Smooth muscle cell (in vitro differentiated cells): Measurements from ENCODE around the gene CDK17. TPM values are rescaled to one million over a fixed set of nuclear protein-coding genes. Genes with fewer than 3 reads are reported as not detected.

ENCODE experiments used
- DNase-seq: peaks from one replicate; lab custom pipeline; 2025; ENCODE audit not compliant: unreplicated experiment; lab: John Stamatoyannopoulos, UW
- H2AFZ ChIP-seq: fragments of 200-600 bp; sonication (generic); 2 replicates; pipeline ENCODE4 v1.6.0; 2016; ENCODE audit warnings: antibody characterized with exemption, low read depth, mild to moderate bottlenecking
- H3F3A ChIP-seq: fragments of 200-600 bp; sonication (generic); 2 replicates; pipeline ENCODE4 v1.6.0; 2017; ENCODE audit warnings: antibody characterized with exemption, low read depth
- H3K27ac ChIP-seq: fragments of 200-600 bp; sonication (generic); 2 replicates; pipeline ENCODE4 v1.5.1; 2016; ENCODE audit warnings: low read depth, mild to moderate bottlenecking
- H3K27me3 ChIP-seq: fragments of 200-600 bp; sonication (generic); 2 replicates; pipeline ENCODE4 v1.6.1; 2016; ENCODE audit warnings: low read depth, mild to moderate bottlenecking
- H3K36me3 ChIP-seq: fragments of 200-600 bp; sonication (generic); 2 replicates; pipeline ENCODE4 v1.5.1; 2016; ENCODE audit warnings: low read depth
- H3K4me1 ChIP-seq: fragments of 200-600 bp; sonication (generic); 2 replicates; pipeline ENCODE4 v1.5.1; 2016; ENCODE audit warnings: low read depth
- H3K4me2 ChIP-seq: fragments of 200-600 bp; sonication (generic); 2 replicates; pipeline ENCODE4 v1.6.0; 2016; ENCODE audit warnings: mild to moderate bottlenecking
- H3K4me3 ChIP-seq: fragments of 200-600 bp; sonication (generic); 2 replicates; pipeline ENCODE4 v1.5.1; 2016; ENCODE audit warnings: mild to moderate bottlenecking
- H3K79me2 ChIP-seq: fragments of 200-600 bp; sonication (generic); 2 replicates; pipeline ENCODE4 v1.6.0; 2016; ENCODE audit warnings: low read depth, mild to moderate bottlenecking
- H3K9ac ChIP-seq: fragments of 200-600 bp; sonication (generic); 2 replicates; pipeline ENCODE4 v1.6.0; 2016; ENCODE audit warnings: low read depth
- H3K9me3 ChIP-seq: fragments of 200-600 bp; sonication (generic); replicated peaks from 2 replicates; pipeline ENCODE4 v1.5.1; 2016; ENCODE audit warnings: low read depth
- H4K20me1 ChIP-seq: fragments of 200-600 bp; sonication (generic); 2 replicates; pipeline ENCODE4 v1.6.0; 2016; ENCODE audit warnings: low read depth
- CTCF ChIP-seq: fragments of 200-600 bp; sonication (generic); IDR thresholded peaks from 2 replicates; pipeline ENCODE4 v1.5.1; 2017; ENCODE audit warnings: borderline replicate concordance, mild to moderate bottlenecking, antibody characterized with exemption; ENCODE audit not compliant: insufficient read depth, poor library complexity, severe bottlenecking
- WGBS: methylation state at CpG from one replicate; pipeline ENCODE4 v1.1.7; 2016; ENCODE audit warnings: low lambda C conversion rate; 5-methylcytosine and 5-hydroxymethylcytosine counted together
- polyA plus RNA-seq: library from polyadenylated mRNA; unstranded; fragments of >200 nt; fragmentation: Nextera tagmentation; extraction: Ambion mirVana; gene quantifications from 2 replicates; pipeline ENCODE4 v1.2.1, GENCODE V29; 2016
- total RNA-seq: library from RNA; depleted of rRNA; stranded (reverse); fragments of >200 nt; gene quantifications from 2 replicates; pipeline ENCODE4 v1.2.3, GENCODE V29; 2014

The CDK17 gene
- total and polyA plus RNA-seq, 2 experiments from 2014 or later, result 16.0 to 49.8 TPM

GRCh38 chr12:96334502-96334901, 65.7 kb downstream of the CDK17 start:
- 82% methylated on average over 2 of the region's 2 CpGs for WGBS
- Histone ChIP-seq H3K4me1 (no peaks in the 10 kb centered on the region), H3K36me3 (peaks cover 6% of the 10 kb centered on the region), H3F3A (peaks cover 2% of the 10 kb centered on the region), H2AFZ (no peak overlapping the region), H3K4me2 (no peak overlapping the region), H3K9me3 (no peaks in the 10 kb centered on the region), H3K27ac (no peak overlapping the region), H3K27me3 (no peaks in the 10 kb centered on the region), H3K9ac (no peak overlapping the region), H4K20me1 (peaks cover 85% of the 10 kb centered on the region), H3K4me3 (no peak overlapping the region), H3K79me2 (peaks cover 88% of the 10 kb centered on the region)
- no peak for DNase-seq
- TF ChIP-seq CTCF, result no peak

GRCh38 chr12:96329545-96329944, 70.7 kb downstream of the CDK17 start:
- H3K27ac ChIP-seq, result no peak overlapping the region
- H3K27me3 ChIP-seq, result no peaks in the 10 kb centered on the region
- no peak overlapping the region for H2AFZ ChIP-seq
- 78% methylated on average over 3 of the region's 3 CpGs for WGBS
- no peaks in the 10 kb centered on the region for H3K9me3 ChIP-seq
- H3K9ac ChIP-seq, result no peak overlapping the region
- peaks cover 2% of the 10 kb centered on the region for H3F3A ChIP-seq
- no peak for TF ChIP-seq CTCF
- H3K4me2 ChIP-seq, result no peak overlapping the region
- H3K4me3 ChIP-seq, result no peak overlapping the region
- DNase-seq, result no peak
- H3K36me3 ChIP-seq, result no peaks in the 10 kb centered on the region
- peaks cover 65% of the 10 kb centered on the region for H3K79me2 ChIP-seq
- H3K4me1 ChIP-seq, result no peaks in the 10 kb centered on the region
- peaks cover 74% of the 10 kb centered on the region for H4K20me1 ChIP-seq

GRCh38 chr12:96329018-96329417, 71.2 kb downstream of the CDK17 start:
- DNase-seq, result no peak
- H3K9me3 ChIP-seq, result no peaks in the 10 kb centered on the region

More at GRCh38 chr12:96329018-96329417, 71.2 kb downstream of the CDK17 start:
- Histone ChIP-seq H3F3A (no peaks in the 10 kb centered on the region), H3K9ac (no peak overlapping the region), H4K20me1 (peaks cover 73% of the 10 kb centered on the region), H3K4me1 (no peaks in the 10 kb centered on the region), H3K4me3 (no peak overlapping the region), H3K4me2 (no peak overlapping the region), H3K27ac (no peak overlapping the region), H3K27me3 (no peaks in the 10 kb centered on the region), H3K36me3 (no peaks in the 10 kb centered on the region), H3K79me2 (peaks cover 61% of the 10 kb centered on the region), H2AFZ (no peak overlapping the region)
- no peak for TF ChIP-seq CTCF
- WGBS, result 97% methylated on average over 2 of the region's 2 CpGs
